Chondrocyte (in vitro differentiated cells): ENCODE measurements around the gene SASH1. TPM values are rescaled to one million over a fixed set of nuclear protein-coding genes. Genes with fewer than 3 reads are reported as not detected.

Experiments used
- DNase-seq: peaks from one replicate; pipeline ENCODE4 v3.0.0; 2021; ENCODE audit warnings: mixed read lengths, low spot score
- H3K27ac Mint-ChIP-seq: one replicate; pipeline ENCODE4 v1.8.0; 2021; ENCODE audit warnings: mild to moderate bottlenecking, moderate library complexity, mixed read lengths; ENCODE audit not compliant: unreplicated experiment
- H3K27me3 Mint-ChIP-seq: 2 replicates; pipeline ENCODE4 v1.8.0; 2021; ENCODE audit warnings: low read depth, mixed read lengths
- H3K36me3 Mint-ChIP-seq: 2 replicates; pipeline ENCODE4 v1.8.0; 2021; ENCODE audit warnings: low read depth, mixed read lengths
- H3K4me1 Mint-ChIP-seq: 2 replicates; pipeline ENCODE4 v1.8.0; 2021; ENCODE audit warnings: low read depth, mild to moderate bottlenecking, mixed read lengths
- H3K4me3 Mint-ChIP-seq: one replicate; pipeline ENCODE4 v1.8.0; 2021; ENCODE audit warnings: mild to moderate bottlenecking, moderate library complexity, mixed read lengths; ENCODE audit not compliant: unreplicated experiment
- H3K9me3 Mint-ChIP-seq: 2 replicates; pipeline ENCODE4 v1.8.0; 2021; ENCODE audit warnings: low read depth, mixed read lengths
- CTCF ChIP-seq: fragments of 200-600 bp; sonication (generic); IDR thresholded peaks from 2 replicates; pipeline ENCODE4 v1.5.0; 2021; ENCODE audit warnings: antibody characterized with exemption, mild to moderate bottlenecking, moderate library complexity
- total RNA-seq: library from RNA; stranded (reverse); gene quantifications from 3 replicates; pipeline ENCODE4 v1.2.1, GENCODE V29; 2021

Gene SASH1
- total RNA-seq, 1 donor from 2014 or later = 82.9 TPM

GRCh38 chr6:148425443-148425842 is 82.8 kb downstream of the SASH1 start:
- H3K27ac Mint-ChIP-seq = no peak overlapping the region
- no peak for DNase-seq
- H3K36me3 Mint-ChIP-seq = peaks cover 3% of the 10 kb centered on the region
- no peak overlapping the region for H3K4me3 Mint-ChIP-seq
- H3K9me3 Mint-ChIP-seq = no peaks in the 10 kb centered on the region
- H3K27me3 Mint-ChIP-seq = no peaks in the 10 kb centered on the region
- TF ChIP-seq CTCF = no peak
- peaks cover 19% of the 10 kb centered on the region for H3K4me1 Mint-ChIP-seq

DNA sequence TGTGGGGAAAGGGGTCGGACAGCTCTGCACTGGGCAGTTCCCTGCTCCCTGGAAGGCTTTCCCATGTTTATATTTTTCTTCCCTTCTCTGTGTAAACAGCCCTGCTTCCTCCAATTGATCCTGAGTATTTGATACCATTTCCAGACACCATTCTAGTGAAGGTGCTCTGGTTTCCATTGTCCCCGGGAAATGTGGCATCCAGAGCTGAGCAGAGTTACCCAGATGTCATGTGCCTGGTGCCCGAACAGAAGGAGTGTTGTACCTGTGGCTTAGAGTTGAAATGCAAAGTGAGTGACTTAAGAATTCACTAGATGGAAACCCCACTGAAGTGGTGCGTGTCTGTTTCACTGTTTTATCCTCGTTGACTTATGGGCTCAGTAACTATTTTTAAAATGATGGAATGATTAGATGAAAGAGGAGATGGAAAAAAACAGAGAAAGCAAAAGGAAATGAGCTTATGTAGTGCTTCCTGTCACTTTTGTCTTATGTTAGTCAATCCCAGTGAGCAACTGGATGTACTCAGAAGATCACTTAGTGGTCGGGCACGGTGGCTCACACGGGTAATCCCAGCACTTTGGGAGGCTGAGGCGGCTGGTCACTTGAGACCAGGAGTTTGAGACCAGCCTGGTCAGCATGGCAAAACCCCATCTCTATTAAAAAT is 83.8 kb downstream of the SASH1 start:
- Mint-ChIP-seq H3K27me3 (no peaks in the 10 kb centered on the region), H3K9me3 (no peaks in the 10 kb centered on the region), H3K4me1 (peaks cover 20% of the 10 kb centered on the region), H3K27ac (no peak overlapping the region), H3K4me3 (no peak overlapping the region), H3K36me3 (peaks cover 5% of the 10 kb centered on the region)
- no peak for TF ChIP-seq CTCF
- DNase-seq = no peak

- H3K27ac Mint-ChIP-seq = no peak overlapping the region
- no peaks in the 10 kb centered on the region for H3K27me3 Mint-ChIP-seq
- H3K36me3 Mint-ChIP-seq = peaks cover 5% of the 10 kb centered on the region
- no peak for TF ChIP-seq CTCF
- no peak for DNase-seq
- H3K4me3 Mint-ChIP-seq = no peak overlapping the region
- peaks cover 27% of the 10 kb centered on the region for H3K4me1 Mint-ChIP-seq
- no peaks in the 10 kb centered on the region for H3K9me3 Mint-ChIP-seq
Observed at GRCh38 chr6:148427333-148427732, 84.7 kb downstream of the SASH1 start.

DNA sequence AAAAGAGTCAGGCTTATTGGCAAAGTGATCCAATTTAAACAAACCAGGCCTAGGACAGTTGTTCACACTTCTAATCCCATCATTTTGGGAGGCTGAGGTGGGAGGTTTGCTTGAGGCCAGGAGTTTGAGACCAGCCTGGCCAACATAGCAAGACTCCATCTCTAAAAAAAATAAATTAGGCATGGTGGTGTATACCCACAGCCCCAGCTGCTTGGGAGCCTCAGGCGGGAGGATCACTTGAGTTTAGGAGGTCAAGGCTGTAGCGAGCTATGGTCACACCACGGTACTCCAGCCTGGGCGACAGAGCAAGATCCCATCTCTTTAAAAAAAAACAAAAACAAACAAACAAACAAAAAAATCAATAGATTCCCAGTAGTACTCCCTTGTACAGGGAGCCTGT is 86.8 kb downstream of the SASH1 start:
- DNase-seq = no peak
- Mint-ChIP-seq H3K36me3 (peaks cover 5% of the 10 kb centered on the region), H3K4me3 (no peak overlapping the region), H3K27ac (no peak overlapping the region), H3K9me3 (no peaks in the 10 kb centered on the region), H3K27me3 (no peaks in the 10 kb centered on the region), H3K4me1 (peaks cover 24% of the 10 kb centered on the region)
- no peak for TF ChIP-seq CTCF

GRCh38 chr6:148430897-148431296 is 88.3 kb downstream of the SASH1 start:
- no peaks in the 10 kb centered on the region for H3K27me3 Mint-ChIP-seq
- H3K4me1 Mint-ChIP-seq = peaks cover 29% of the 10 kb centered on the region
- no peaks in the 10 kb centered on the region for H3K9me3 Mint-ChIP-seq
- no peak overlapping the region for H3K27ac Mint-ChIP-seq
- TF ChIP-seq CTCF = no peak
- no peak overlapping the region for H3K4me3 Mint-ChIP-seq
- peaks cover 5% of the 10 kb centered on the region for H3K36me3 Mint-ChIP-seq
- no peak for DNase-seq
